ENCODE data around the gene C16orf78.

GRCh38 chr16:49353680-49354079, 19.9 kb upstream of the C16orf78 start:
- TF ChIP-seq CTCF (IDR thresholded peaks at IDR 0.05; ENCODE audit: low read length) (no peak), EZH2 (IDR thresholded peaks at IDR 0.05; ENCODE audit: borderline replicate concordance, low read length) (no peak)
